GM12878 (cell line): Measurements from ENCODE around the gene TMEM63B. TPM values are rescaled to one million over a fixed set of nuclear protein-coding genes. Genes with fewer than 3 reads are reported as not detected.

Experiments
- ATAC-seq: fragments of 200-7000 bp; cut with Tn5 transposase; 3 replicates; pipeline ENCODE4 v1.9.1; 2020; ENCODE audit warnings: mild to moderate bottlenecking, moderate library complexity
- BruUV-seq: library from RNA; stranded (reverse); fragments of 400-500 nt; replicated peaks from 2 replicates; lab custom pipeline; 2021; lab: Mats Ljungman, UMichigan
- CTCF ChIA-PET: fragments of 300-600 bp; sonication (Branson Sonifier 250); formaldehyde crosslinking; extraction: SDS; loops from one replicate; lab custom pipeline; 2021; ENCODE audit warnings: inconsistent platforms; lab: Yijun Ruan, JAX
- POLR2A ChIA-PET: fragments of 350-600 bp; formaldehyde crosslinking; extraction: SDS; loops from one replicate; lab custom pipeline; 2021; ENCODE audit warnings: inconsistent platforms; lab: Charles Lee
- RAD21 ChIA-PET: fragments of 300-600 bp; sonication (Branson Sonifier 250); formaldehyde crosslinking; loops from one replicate; lab custom pipeline; 2023; ENCODE audit warnings: antibody characterized with exemption; ENCODE audit not compliant: unreplicated experiment; lab: Charles Lee
- SMC1A ChIA-PET: fragments of 300-600 bp; sonication (Branson Sonifier 250); formaldehyde crosslinking; loops from one replicate; lab custom pipeline; 2023; ENCODE audit not compliant: unreplicated experiment, uncharacterized antibody; lab: Charles Lee
- DNase-seq: peaks from one replicate; pipeline ENCODE4 v3.0.0-alpha.2; 2011; ENCODE audit warnings: low read depth, low spot score
- FAIRE-seq: peaks from 3 replicates; lab custom pipeline; 2011; peaks lifted over from hg19 to GRCh38; lab: Jason Lieb, UNC
- H2AFZ ChIP-seq: 2 replicates; pipeline ENCODE4 v1.6.0; 2011; ENCODE audit warnings: low read depth, low read length, control low read depth; ENCODE audit not compliant: control insufficient read depth
- H3K27ac ChIP-seq: 2 replicates; pipeline ENCODE4 v1.5.1; 2011; ENCODE audit warnings: control low read depth; ENCODE audit not compliant: control insufficient read depth, insufficient read depth
- H3K27me3 ChIP-seq, 2 experiments: replicated peaks in 1 of 2; 2 replicates each; pipeline versions ENCODE4 v1.6.0 to v1.6.1; 2011; ENCODE audit warnings: low read length in 1 of 2; ENCODE audit not compliant: control insufficient read depth in 2 of 2, insufficient read depth in 2 of 2
- H3K36me3 ChIP-seq, 2 experiments: 2 replicates each; pipeline ENCODE4 v1.5.1; 2011; ENCODE audit warnings: low read length in 1 of 2; ENCODE audit not compliant: control insufficient read depth in 2 of 2, insufficient read depth in 2 of 2
- H3K4me1 ChIP-seq: 2 replicates; pipeline ENCODE4 v1.6.1; 2011; ENCODE audit warnings: mild to moderate bottlenecking, low read length, moderate library complexity, mixed read lengths; ENCODE audit not compliant: control insufficient read depth, insufficient read depth
- H3K4me2 ChIP-seq: 2 replicates; pipeline ENCODE4 v1.6.0; 2011; ENCODE audit warnings: control low read depth; ENCODE audit not compliant: control insufficient read depth, insufficient read depth
- H3K4me3 ChIP-seq: fragments of 200-600 bp; sonication (generic); 2 replicates; pipeline ENCODE4 v1.5.1; 2016
- H3K79me2 ChIP-seq: 2 replicates; pipeline ENCODE4 v1.6.0; 2011; ENCODE audit warnings: low read length; ENCODE audit not compliant: control insufficient read depth, insufficient read depth
- H3K9ac ChIP-seq: 2 replicates; pipeline ENCODE4 v1.8.0; 2011; ENCODE audit warnings: low read length, control low read depth, mixed read lengths; ENCODE audit not compliant: control insufficient read depth, insufficient read depth
- H3K9me3 ChIP-seq: replicated peaks from 3 replicates; pipeline ENCODE4 v1.5.1; 2011; ENCODE audit warnings: mild to moderate bottlenecking, low read length; ENCODE audit not compliant: control insufficient read depth, insufficient read depth
- H4K20me1 ChIP-seq: 2 replicates; pipeline ENCODE4 v1.6.0; 2011; ENCODE audit not compliant: control insufficient read depth, insufficient read depth
- ASH2L ChIP-seq: fragments of 300-600, 200-600 bp; sonication (generic); IDR thresholded peaks from 2 replicates; pipeline ENCODE4 v1.6.1; 2017; ENCODE audit warnings: low read depth, mild to moderate bottlenecking, borderline replicate concordance
- CHD2 ChIP-seq: IDR thresholded peaks from 2 replicates; pipeline ENCODE4 v1.6.1; 2011; ENCODE audit warnings: low read depth, low read length, improper control_type of control experiment, borderline replicate concordance
- LARP7 ChIP-seq: fragments of 450-650 bp; IDR thresholded peaks from 2 replicates; pipeline ENCODE4 v1.6.1; 2017; ENCODE audit warnings: mild to moderate bottlenecking
- NFIC ChIP-seq: IDR thresholded peaks from 2 replicates; pipeline ENCODE4 v1.6.1; 2012; ENCODE audit warnings: low read depth, mild to moderate bottlenecking, inconsistent platforms, low read length, moderate library complexity
- NR2C1 ChIP-seq: fragments of 450-650 bp; IDR thresholded peaks from 2 replicates; pipeline ENCODE4 v1.6.1; 2017; ENCODE audit warnings: antibody characterized with exemption, mild to moderate bottlenecking, moderate library complexity
- POLR2A ChIP-seq: IDR thresholded peaks from 2 replicates; pipeline ENCODE4 v1.6.1; 2011; ENCODE audit warnings: low read depth, mild to moderate bottlenecking, low read length
- RAD51 ChIP-seq: fragments of 450-650 bp; IDR thresholded peaks from 2 replicates; pipeline ENCODE4 v1.6.1; 2016; ENCODE audit warnings: moderate library complexity, mild to moderate bottlenecking, inconsistent platforms
- RFX5 ChIP-seq: IDR thresholded peaks from 2 replicates; pipeline ENCODE4 v1.6.1; 2011; ENCODE audit warnings: low read depth, low read length, improper control_type of control experiment
- RUNX3 ChIP-seq: IDR thresholded peaks from 2 replicates; pipeline ENCODE4 v1.6.1; 2012; ENCODE audit warnings: low read length, inconsistent platforms
- SIX5 ChIP-seq: IDR thresholded peaks from 2 replicates; pipeline ENCODE4 v1.6.1; 2011; ENCODE audit warnings: mild to moderate bottlenecking, low read depth, low read length, moderate library complexity; ENCODE audit not compliant: severe bottlenecking
- SMAD1 ChIP-seq: fragments of 450-650 bp; IDR thresholded peaks from 2 replicates; pipeline ENCODE4 v1.6.1; 2018; ENCODE audit warnings: mild to moderate bottlenecking, low read depth; ENCODE audit not compliant: partially characterized antibody
- SP1 ChIP-seq: IDR thresholded peaks from one replicate; pipeline ENCODE4 v1.6.1; 2011; ENCODE audit warnings: low read depth, low read length
- TCF3 ChIP-seq: IDR thresholded peaks from 2 replicates; pipeline ENCODE4 v1.6.1; 2012; ENCODE audit warnings: low read depth, mild to moderate bottlenecking, low read length, borderline replicate concordance; ENCODE audit not compliant: insufficient read depth
- ZNF24 ChIP-seq: fragments of 450-650 bp; IDR thresholded peaks from 2 replicates; pipeline ENCODE4 v1.6.1; 2017; ENCODE audit warnings: antibody characterized with exemption, mild to moderate bottlenecking
- ZNF622 ChIP-seq: fragments of 450-650 bp; IDR thresholded peaks from 2 replicates; pipeline ENCODE4 v1.6.1; 2017; ENCODE audit warnings: mild to moderate bottlenecking, inconsistent platforms
- WGBS: methylation state at CpG from one replicate; pipeline ENCODE4 v1.1.6; 2016; ENCODE audit warnings: low lambda C conversion rate; ENCODE audit not compliant: insufficient replicate concordance, insufficient coverage; ENCODE audit errors: missing lambda C conversion rate; 5-methylcytosine and 5-hydroxymethylcytosine counted together
- in situ Hi-C: fragments of 300-500 bp; cut with MboI; formaldehyde crosslinking; loops from 9 replicates; pipeline ENCODE4 v1.14.3; 2018; ENCODE audit warnings: mixed read lengths
- intact Hi-C: fragments of 100-400 bp; cut with micrococcal nuclease; formaldehyde crosslinking; loops from one replicate; pipeline ENCODE4 v1.14.2; 2022; ENCODE audit not compliant: unreplicated experiment
- polyA plus RNA-seq, 11 experiments: library from polyadenylated mRNA; depleted of rRNA in 4 of 11; unstranded in 6 of 11; stranded (reverse) in 5 of 11; fragments of >200 nt; fragmentation: Nextera tagmentation in 4 of 11; fragmentation: Illumina TruSeq in 1 of 11; extraction: Ambion mirVana in 4 of 11; extraction: Trizol in 1 of 11; gene quantifications; 1 replicate in 1 of 11; 2 replicates in 10 of 11; pipeline versions ENCODE4 v1.2.1 to v1.2.3, GENCODE V29; 2011 to 2016; ENCODE audit warnings: inconsistent platforms in 2 of 11, missing spikeins in 2 of 11, low read depth in 1 of 11
- total RNA-seq, 4 experiments: library from RNA; depleted of rRNA in 3 of 4; stranded (reverse); fragments of >200 nt in 3 of 4; fragmentation: Illumina TruSeq in 1 of 4; extraction: Trizol in 1 of 4; gene quantifications; 2 replicates each; pipeline versions ENCODE4 v1.2.1 to v1.2.3, GENCODE V29; 2013 to 2021
- TF ChIP-seq, protein P1 (sequence below): fragments of 450-650 bp; IDR thresholded peaks from 2 replicates; pipeline ENCODE4 v1.6.1; 2017; ENCODE audit warnings: mild to moderate bottlenecking, moderate library complexity
- TF ChIP-seq, protein P2 (sequence below): IDR thresholded peaks from 2 replicates; pipeline ENCODE4 v1.6.1; 2011; ENCODE audit warnings: low read depth, low read length, improper control_type of control experiment, borderline replicate concordance

The TMEM63B gene
- total and polyA plus RNA-seq, 10 of the 15 experiments (the other 5 are each of a cell fraction or from before 2014, with no cell fraction given) = 0.09 to 15.0 (median 7.1) TPM; not detected in 1

DNA sequence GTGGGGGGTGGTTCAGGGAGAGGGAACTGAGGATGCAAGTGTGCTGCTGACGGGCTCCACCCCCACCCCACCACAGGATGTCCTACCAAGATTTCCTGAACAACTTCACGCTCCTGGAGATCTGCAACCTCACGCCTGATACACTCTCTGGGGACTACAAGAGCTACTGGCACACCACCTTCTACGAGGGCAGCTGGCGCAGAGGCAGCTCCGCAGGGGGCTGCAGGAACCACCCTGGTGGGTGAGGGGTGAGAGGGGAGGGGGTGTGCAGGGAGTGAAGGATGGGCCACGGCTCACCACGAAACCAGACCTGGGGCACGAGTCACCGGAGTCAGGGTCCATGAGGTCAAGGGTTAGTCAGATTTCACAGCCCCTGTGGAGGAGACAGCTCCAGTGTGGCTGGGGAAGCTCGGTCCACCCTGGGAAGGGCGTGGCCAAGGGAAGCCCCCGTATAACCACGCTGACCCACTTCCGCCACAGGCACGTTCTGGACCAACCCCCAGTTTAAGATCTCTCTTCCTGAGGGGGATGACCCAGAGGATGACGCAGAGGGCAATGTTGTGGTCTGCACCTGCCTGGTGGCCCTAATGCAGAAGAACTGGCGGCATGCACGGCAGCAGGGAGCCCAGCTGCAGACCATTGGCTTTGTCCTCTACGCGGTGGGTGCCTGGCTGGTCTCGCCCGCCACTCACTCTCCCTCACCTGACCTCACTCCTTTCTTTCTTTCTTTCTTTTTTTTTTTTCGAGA lies 49.6 kb downstream of the TMEM63B start (continued):
- TF ChIP-seq, protein P1, sequence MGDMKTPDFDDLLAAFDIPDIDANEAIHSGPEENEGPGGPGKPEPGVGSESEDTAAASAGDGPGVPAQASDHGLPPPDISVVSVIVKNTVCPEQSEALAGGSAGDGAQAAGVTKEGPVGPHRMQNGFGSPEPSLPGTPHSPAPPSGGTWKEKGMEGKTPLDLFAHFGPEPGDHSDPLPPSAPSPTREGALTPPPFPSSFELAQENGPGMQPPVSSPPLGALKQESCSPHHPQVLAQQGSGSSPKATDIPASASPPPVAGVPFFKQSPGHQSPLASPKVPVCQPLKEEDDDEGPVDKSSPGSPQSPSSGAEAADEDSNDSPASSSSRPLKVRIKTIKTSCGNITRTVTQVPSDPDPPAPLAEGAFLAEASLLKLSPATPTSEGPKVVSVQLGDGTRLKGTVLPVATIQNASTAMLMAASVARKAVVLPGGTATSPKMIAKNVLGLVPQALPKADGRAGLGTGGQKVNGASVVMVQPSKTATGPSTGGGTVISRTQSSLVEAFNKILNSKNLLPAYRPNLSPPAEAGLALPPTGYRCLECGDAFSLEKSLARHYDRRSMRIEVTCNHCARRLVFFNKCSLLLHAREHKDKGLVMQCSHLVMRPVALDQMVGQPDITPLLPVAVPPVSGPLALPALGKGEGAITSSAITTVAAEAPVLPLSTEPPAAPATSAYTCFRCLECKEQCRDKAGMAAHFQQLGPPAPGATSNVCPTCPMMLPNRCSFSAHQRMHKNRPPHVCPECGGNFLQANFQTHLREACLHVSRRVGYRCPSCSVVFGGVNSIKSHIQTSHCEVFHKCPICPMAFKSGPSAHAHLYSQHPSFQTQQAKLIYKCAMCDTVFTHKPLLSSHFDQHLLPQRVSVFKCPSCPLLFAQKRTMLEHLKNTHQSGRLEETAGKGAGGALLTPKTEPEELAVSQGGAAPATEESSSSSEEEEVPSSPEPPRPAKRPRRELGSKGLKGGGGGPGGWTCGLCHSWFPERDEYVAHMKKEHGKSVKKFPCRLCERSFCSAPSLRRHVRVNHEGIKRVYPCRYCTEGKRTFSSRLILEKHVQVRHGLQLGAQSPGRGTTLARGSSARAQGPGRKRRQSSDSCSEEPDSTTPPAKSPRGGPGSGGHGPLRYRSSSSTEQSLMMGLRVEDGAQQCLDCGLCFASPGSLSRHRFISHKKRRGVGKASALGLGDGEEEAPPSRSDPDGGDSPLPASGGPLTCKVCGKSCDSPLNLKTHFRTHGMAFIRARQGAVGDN = 0 out of 2 replicates have a peak, but pooled peaks have one; percentile 23
- TF ChIP-seq ZNF622 = no peak
- TF ChIP-seq SMAD1 = no peak

DNA sequence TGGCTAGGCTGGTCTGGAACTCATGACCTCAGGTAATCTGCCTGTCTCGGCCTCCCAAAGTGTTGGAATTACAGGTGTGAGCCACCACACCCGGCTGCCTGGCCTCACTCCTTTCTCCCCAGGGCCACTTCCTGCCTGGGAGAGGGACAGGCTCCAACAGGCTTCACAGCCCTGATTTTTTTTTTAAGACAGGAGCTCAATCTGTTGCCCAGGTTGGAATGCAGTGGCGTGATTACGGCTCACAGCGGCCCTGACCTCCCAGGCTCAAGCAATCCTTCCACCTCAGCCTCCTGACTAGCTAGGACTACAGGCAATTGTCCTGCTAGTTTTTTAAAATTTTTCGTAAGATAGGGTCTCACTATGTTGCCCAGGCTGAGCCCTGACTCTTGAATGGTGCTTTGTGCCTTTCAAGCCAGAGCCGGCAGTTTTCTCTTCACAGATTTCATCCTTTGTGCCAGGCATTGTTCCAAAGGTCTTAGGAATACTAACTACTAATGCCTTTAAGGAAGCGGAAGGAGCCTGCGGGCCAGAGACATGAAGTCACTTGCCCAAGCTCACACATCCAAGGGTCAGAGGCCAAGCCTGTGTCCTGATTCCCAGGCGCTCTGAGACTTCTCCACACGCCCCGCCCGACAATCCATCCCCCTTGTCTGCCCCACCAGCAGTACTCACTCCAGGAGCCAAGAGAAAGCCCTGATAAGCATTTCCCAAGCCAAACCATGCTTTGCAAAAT lies 50.5 kb downstream of the TMEM63B start:
- no peak overlapping the region for H3K4me3 ChIP-seq
- ChIA-PET POLR2A (interaction anchor here (1.3 to 2.8 kb wide), 3 partner anchors 12 to 78 kb away, joined by 3 to 15 read pairs (median 14); no protein-coding TSS in a partner anchor), SMC1A (interaction anchor here (1.0 to 2.6 kb wide), 6 partner anchors 10 to 79 kb away, joined by 3 to 9 read pairs (median 6); no protein-coding TSS in a partner anchor), CTCF (interaction anchor here (1.2 to 2.4 kb wide), 8 partner anchors 44 to 160 kb away, joined by 3 to 12 read pairs (median 6); no protein-coding TSS in a partner anchor), RAD21 (interaction anchor here (1.9 to 2.9 kb wide), 3 partner anchors 41 to 60 kb away, joined by 7 to 12 read pairs (median 10); no protein-coding TSS in a partner anchor)
- no peak for FAIRE-seq
- H2AFZ ChIP-seq = no peak overlapping the region
- no peaks in the 10 kb centered on the region for H3K27me3 ChIP-seq
- in situ Hi-C loops = no loop called here
- no peak for ATAC-seq
- H3K27ac ChIP-seq = no peak overlapping the region
- H3K36me3 ChIP-seq = no peaks in the 10 kb centered on the region
- WGBS = 92% methylated on average over 13 of the region's 13 CpGs
- H3K9me3 ChIP-seq = peaks cover 2% of the 10 kb centered on the region; the same call in 1 of the 3 replicates
- no peak overlapping the region for H3K4me2 ChIP-seq
- H3K79me2 ChIP-seq = no peaks in the 10 kb centered on the region
- intact Hi-C loops = loop anchor here (2.0 kb wide), 1 partner anchor 41 kb away; no protein-coding TSS in a partner anchor
- peaks cover 15% of the 10 kb centered on the region for H3K4me1 ChIP-seq
- H4K20me1 ChIP-seq = no peaks in the 10 kb centered on the region
- BruUV-seq = no TSS peak
- no peak for DNase-seq
- no peak overlapping the region for H3K9ac ChIP-seq
- TF ChIP-seq SP1 (no peak), POLR2A (no peak), RAD51 (no peak), ASH2L (no peak), LARP7 (no peak), TCF3 (no peak), SIX5 (no peak), CHD2 (no peak), ZNF24 (no peak), RFX5 (no peak), RUNX3 (no peak), NFIC (no peak), NR2C1 (no peak), ZNF622 (no peak)
- TF ChIP-seq, protein P2, sequence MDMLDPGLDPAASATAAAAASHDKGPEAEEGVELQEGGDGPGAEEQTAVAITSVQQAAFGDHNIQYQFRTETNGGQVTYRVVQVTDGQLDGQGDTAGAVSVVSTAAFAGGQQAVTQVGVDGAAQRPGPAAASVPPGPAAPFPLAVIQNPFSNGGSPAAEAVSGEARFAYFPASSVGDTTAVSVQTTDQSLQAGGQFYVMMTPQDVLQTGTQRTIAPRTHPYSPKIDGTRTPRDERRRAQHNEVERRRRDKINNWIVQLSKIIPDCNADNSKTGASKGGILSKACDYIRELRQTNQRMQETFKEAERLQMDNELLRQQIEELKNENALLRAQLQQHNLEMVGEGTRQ = no peak
